Measurements from ENCODE around the gene APLP1. TPM values are rescaled to one million over a fixed set of nuclear protein-coding genes. Genes with fewer than 3 reads are reported as not detected.
A peak's percentile ranks its signal among the peaks of the same experiment; 100 is the strongest.
"Not testable (repeated sequence)": the region's sequence is repeated elsewhere in the genome, so short reads cannot be mapped to it uniquely, and the experiment has no call there.

The APLP1 gene
- polyA plus RNA-seq (2013, experiment 1 of 2; ENCODE audit: insufficient read length) = 41.4 TPM
- polyA plus RNA-seq (2013, experiment 2 of 2; ENCODE audit: insufficient read length) = 44.6 TPM

DNA sequence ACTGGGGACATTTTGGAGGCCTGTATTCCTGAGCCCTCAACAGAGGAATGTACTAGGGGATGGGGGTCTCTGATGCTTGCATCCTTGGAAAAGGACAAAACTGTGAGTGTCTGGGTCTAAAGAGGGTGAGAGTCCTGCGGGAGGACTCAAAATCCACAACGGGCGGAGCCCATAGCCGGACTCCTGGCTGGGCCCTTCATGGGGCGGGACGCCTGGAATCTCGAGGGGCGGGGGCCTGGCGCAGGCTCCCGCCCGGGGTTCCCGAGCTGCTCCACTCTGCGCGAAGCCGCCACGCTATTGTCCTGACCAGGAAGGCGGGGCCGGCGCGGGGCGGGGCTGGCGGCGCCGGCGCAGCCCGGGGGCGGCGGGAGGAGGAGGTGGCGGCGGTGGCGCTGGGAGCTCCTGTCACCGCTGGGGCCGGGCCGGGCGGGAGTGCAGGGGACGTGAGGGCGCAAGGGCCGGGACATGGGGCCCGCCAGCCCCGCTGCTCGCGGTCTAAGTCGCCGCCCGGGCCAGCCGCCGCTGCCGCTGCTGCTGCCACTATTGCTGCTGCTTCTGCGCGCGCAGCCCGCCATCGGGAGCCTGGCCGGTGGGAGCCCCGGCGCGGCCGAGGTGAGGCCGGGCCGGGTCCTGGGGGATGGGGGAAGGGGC, at the start of gene APLP1:
Gene APLP1 (plus strand): TSS at position 403 of the 651 bp plus-strand sequence. CDS start 63 bp downstream, at position 466.
- peak; percentile 54 for DNase-seq

DNA sequence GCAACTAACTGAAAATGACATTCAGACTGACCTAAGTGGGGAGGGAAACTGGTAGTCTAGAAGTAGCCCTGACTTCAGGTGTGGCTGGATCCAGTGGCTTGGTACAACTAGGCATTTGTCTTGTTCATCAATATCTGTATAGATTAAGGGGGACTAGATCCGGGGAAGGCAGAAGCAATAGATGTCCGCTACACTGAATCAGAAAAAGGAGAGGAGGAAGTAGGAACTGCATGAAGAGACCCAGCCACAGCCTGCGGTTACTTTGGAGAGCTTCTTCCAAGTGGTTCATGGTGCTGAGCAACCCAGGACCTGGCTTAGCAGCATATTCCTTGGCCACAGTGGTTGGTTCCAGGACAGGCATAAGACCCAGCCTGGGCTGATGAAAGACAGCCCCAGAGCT, 45.8 kb upstream of the APLP1 start:
- no peak for DNase-seq

DNA sequence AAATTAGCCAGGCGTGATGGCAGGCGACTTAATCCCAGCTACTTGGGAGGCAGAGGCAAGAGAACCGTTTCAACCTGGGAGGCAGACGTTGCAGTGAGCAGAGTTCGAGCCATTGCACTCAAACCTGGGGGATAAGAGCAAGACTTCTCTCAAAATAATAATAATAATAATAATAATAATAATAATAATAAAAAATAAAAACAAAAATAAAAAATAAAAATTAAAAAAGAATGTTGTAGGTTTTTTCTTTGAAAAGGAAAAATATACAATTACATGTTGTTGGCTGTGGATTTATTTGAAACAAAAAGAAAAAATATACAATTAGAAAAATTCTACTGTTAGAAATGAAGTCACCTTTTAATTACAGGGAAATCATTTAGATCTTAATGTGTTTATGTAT, 44.2 kb upstream of the APLP1 start:
- no peak for DNase-seq

DNA sequence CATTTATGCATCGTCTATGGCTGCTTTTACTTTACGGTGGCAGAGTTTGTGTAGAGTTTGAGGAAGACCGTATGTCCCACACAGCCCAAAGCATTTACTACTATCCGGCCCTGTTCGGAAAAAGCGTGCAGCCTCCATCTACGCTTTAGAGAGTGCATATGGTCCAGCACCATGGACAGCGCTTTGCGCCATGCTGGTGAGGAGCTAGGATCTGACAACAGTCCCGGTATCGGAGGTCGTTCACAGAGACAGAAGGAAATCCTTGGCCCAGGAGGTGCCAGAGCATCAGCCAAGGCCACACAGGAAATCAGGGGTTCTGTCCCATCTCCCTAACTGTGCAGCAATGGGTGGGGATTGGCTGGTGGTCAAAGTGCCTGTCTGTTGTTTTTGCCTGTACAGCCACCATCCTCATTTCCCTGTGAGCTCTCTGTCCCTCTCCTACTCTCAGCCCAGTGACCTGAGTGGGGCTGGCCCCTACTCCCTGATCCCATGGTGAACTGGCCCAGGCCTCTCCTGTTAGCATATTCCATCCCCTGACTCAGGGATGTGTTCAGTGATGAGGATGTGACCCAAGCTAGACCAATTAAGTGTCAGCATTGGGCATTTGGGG, 39.6 kb upstream of the APLP1 start:
- DNase-seq = peak; percentile 69

DNA sequence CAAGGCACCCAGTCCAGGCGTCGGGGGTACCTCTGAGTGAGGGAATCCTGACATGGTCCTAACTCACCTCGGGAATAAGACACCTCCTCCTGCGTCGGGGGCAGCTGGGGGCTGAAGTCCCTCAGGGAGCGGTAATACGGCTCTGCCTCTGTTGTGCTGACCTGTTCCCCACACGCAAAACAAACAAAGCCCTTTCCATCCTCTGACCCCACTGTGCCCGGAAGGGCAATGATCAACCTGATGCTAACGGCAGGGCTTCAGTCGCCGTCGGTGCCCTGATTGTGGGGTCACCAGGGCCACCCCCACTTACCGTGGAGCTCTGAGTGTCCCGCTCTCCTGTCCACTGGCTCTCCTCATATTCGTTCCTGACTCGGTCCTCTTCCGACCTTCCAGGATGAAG, 37.4 kb upstream of the APLP1 start:
- no peak for DNase-seq

DNA sequence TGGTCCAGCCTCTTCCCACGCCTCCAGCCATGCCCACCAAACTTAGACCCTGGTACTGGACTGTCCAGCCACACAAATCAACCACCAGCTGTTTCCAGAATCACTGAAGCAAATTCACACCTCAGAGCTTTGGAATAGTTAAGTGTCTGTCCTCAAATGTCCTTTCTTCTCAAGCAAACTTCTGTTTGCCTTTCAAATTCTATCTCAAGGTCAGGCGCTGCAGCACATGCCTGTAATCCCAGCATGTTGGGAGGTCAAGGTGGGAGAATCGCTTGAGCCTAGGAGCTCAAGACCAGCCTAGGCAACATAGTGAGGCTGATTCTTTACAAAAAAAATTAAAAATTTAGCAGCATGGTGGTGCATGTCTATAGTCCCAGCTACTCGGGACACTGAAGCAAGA, 36.3 kb upstream of the APLP1 start:
- DNase-seq = no peak

- no peak for DNase-seq
These were observed 34.4 kb upstream of the APLP1 start for GRCh38 chr19:35833972-35834371.

DNA sequence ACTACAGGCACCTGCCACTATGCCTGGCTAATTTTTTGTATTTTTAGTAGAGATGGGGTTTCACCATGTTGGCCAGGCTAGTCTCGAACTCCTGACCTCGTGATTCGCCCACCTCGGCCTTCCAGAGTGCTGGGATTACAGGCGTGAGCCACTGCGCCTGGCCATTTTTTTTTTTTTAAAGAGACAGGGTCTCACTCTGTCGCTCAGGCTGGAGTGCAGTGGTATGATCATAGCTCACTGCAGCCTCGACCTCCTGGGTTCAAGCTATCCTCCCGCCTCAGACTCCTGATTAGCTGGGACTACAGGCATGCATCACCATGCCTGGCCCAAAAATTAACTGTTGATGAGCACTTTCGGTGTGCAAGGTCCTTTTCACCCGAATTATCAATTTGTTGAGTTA, 32.3 kb upstream of the APLP1 start:
- not testable (repeated sequence) for DNase-seq

- no peak for DNase-seq
These were observed 26.3 kb upstream of the APLP1 start for GRCh38 chr19:35841961-35842595.

DNA sequence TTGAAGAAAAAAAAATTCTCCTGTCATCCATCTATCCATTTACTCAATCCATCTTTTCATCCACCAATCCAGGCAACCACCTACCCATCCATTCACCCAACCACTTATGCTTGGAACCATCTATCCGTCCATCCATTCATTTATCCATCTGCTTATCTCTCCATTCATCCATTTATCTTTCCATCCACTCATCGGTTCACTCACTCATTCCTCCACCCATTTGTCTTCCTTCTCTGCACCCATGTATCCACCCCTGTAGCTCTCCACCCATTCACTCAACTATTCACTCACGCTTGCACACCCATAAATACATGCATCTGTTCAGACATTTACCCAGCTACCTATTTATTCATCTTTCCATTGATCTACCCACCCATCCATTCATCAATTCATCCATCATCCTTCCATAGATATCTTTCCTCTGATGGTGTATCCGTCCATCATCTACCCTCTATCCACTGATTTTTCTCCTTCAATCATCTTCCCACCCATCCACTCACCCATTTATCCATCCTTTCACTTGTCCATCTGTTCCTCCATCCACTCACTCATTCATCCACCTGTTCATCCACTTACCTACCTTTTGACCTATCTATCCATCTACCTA, 25.6 kb upstream of the APLP1 start:
- no peak for DNase-seq

- peak; percentile 17 for DNase-seq
These were observed 24.5 kb upstream of the APLP1 start for GRCh38 chr19:35843676-35844481.

GRCh38 chr19:35844482-35845214, 23.7 kb upstream of the APLP1 start:
- DNase-seq = no peak

DNA sequence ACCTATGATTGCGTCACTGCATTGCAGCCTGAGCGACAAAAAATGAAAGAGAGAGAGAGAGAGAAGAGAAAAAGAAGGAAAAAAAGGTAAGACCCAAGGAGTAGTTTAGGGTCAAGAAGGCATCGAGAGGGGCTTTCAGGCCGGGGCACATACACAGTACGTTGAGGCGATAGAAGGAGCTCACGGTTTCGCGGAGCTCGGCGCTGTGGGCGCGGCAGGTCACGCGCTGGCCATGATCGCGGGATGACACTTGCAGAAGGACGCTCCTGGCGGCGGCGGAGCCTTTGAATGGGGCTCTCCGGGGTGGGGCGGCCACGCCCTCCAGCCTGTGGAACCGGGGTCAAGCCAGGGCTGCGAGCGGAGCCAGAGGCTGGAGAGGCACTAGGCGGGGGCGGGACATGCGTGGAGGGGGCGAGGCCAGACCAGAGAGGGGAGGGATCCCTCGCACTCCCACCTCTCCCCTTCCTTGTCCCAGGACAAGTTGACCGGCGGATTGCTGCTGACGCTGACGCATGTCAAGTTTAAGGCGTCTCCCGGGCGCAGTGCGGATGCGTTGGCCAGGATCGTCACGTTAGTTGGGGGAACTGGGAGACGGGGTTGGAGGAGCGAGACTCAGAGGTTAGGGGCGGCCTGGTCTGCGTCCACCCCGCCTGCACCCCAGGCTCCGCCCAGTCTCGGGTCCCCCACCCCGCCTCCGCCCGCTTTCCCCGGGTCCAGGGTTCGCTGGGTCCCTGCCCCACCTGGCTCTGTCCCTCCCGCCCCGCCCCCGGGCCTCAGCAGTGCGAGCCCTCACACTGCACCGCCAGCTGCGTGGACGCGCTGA, 22.9 kb upstream of the APLP1 start:
- no peak for DNase-seq

GRCh38 chr19:35846038-35846668, 22.2 kb upstream of the APLP1 start:
- DNase-seq = no peak

GRCh38 chr19:35847911-35848310, 20.5 kb upstream of the APLP1 start:
- DNase-seq = no peak

DNA sequence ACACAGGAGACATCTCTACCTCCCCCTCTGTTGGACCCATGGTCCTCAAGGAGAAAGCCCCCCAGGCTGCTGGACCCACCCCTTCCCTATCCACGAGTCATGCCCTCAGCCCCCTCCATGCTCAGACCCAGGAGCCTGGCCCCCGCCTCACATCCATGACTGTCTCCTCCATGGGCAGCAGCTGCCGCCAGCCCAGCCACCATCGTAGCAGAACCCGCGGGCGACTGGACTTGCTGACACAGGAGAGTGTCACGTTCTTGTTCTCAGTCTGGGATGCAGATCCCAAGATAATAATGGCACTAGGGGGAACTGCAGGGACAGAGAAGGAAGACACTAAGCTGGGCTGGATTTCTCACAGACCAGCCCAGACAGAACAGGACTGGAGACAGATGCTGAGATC, 19.9 kb upstream of the APLP1 start:
- DNase-seq = no peak

DNA sequence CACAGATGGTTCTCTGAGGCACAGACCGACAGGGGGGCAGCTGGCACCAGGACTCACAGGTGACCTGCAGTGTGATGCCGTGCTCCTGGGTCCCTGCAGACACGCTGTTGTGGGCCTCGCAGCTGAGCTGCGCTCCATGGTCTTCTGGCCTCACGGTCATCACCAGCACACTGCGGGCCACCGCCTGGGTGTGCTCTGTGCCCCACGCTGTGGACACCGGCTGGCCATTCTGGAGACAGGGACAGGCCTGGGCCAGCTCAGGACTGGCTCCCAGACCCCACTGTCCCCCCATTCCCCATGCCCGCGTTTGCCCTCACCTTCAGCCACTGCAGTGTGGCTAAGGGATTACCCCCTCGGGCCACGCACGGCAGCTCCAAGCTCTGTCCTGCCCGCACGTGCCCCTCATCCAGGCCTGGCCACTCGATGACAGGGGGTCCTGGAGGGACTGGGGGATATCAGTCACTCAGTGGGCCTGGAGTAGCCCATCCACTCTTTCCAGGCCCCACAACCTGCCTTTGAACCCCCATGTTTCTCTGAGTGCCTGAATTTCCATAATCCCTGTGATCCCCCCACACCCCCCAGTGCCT, 19.4 kb upstream of the APLP1 start:
- DNase-seq = no peak

- no peak for DNase-seq
These were observed 17.0 kb upstream of the APLP1 start for GRCh38 chr19:35851213-35852028.
